Erythroblast (primary cell): ENCODE measurements around the gene ATP6V1G2.
"Not testable (repeated sequence)": the region's sequence is repeated elsewhere in the genome, so short reads cannot be mapped to it uniquely, and the experiment has no call there.

Source experiments
- GATA1 ChIP-seq: IDR thresholded peaks from 2 replicates; pipeline ENCODE4 v1.6.1; 2011; ENCODE audit warnings: low read depth, mild to moderate bottlenecking, control low read depth, low read length, moderate library complexity
- POLR2A ChIP-seq: IDR thresholded peaks from 2 replicates; pipeline ENCODE4 v1.6.1; 2011; ENCODE audit warnings: mild to moderate bottlenecking, low read length

DNA sequence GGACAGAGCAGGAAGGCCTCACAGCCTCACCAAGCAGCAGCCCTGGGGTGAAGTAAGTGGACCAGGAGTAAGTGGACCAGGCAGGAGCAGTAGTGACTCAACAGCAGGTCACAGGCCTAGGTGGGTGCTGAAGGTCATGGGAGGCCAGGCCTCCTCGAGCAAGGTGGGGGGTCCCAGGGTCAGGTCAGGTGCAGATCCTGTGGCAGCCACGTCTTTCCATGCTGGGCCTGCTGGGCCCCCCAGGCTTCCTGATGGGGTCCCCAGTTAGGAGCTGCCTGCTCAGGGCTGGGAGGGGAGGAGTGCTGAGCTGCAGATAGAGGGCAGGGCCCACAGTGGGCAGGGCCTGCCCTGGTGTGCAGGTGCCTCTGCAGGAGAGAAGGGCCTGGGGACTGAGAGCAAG, 37.4 kb downstream of the ATP6V1G2 start:
- not testable (repeated sequence) for TF ChIP-seq POLR2A, GATA1
